ENCODE results near the gene HNRNPC.
"Not testable (repeated sequence)": the region's sequence is repeated elsewhere in the genome, so short reads cannot be mapped to it uniquely, and the experiment has no call there.

The HNRNPC gene

GRCh38 chr14:21269252-21270046 is at the start of gene HNRNPC:
HNRNPC (minus strand) TSS chr14:21269442; CDS start chr14:21234193, 35,249 bp downstream.
- peak within 1 kb of the TSS; percentile 99 for H3K27ac ChIP-seq (ENCODE audit: low read length)

GRCh38 chr14:21317398-21317797 is 48.2 kb upstream of the HNRNPC start:
- Histone ChIP-seq H3K4me3 (ENCODE audit: low read length) (no peak overlapping the region), H3K9me3 (ENCODE audit: insufficient read depth, low read depth, low read length) (no peaks in the 10 kb centered on the region), H3K36me3 (ENCODE audit: insufficient read depth, low read depth, low read length) (no peaks in the 10 kb centered on the region), H3K4me1 (ENCODE audit: insufficient read depth, low read length) (peaks cover 7% of the 10 kb centered on the region; the same call in 1 of the 2 replicates), H3K27ac (ENCODE audit: low read length) (no peak overlapping the region), H3K9ac (ENCODE audit: low read depth, low read length) (no peak overlapping the region), H3K27me3 (ENCODE audit: insufficient read depth, low read length) (no peaks in the 10 kb centered on the region)

More at GRCh38 chr14:21269252-21270046, at the start of gene HNRNPC:
- H3K4me3 ChIP-seq (ENCODE audit: low read length): peak within 1 kb of the TSS; percentile 99
- H3K27me3 ChIP-seq (ENCODE audit: insufficient read depth, low read length): no peaks in the 10 kb centered on the region
- H3K4me1 ChIP-seq (ENCODE audit: insufficient read depth, low read length): peaks cover 14% of the 10 kb centered on the region; the same call in 1 of the 2 replicates
- no peaks in the 10 kb centered on the region for H3K9me3 ChIP-seq (ENCODE audit: insufficient read depth, low read depth, low read length)
- H3K9ac ChIP-seq (ENCODE audit: low read depth, low read length): peak within 1 kb of the TSS; percentile 100
- peaks cover 47% of the 10 kb centered on the region for H3K36me3 ChIP-seq (ENCODE audit: insufficient read depth, low read depth, low read length)

GRCh38 chr14:21313512-21313911 is 44.3 kb upstream of the HNRNPC start:
- Histone ChIP-seq H3K27ac (ENCODE audit: low read length) (no peak overlapping the region), H3K27me3 (ENCODE audit: insufficient read depth, low read length) (no peaks in the 10 kb centered on the region), H3K9me3 (ENCODE audit: insufficient read depth, low read depth, low read length) (no peaks in the 10 kb centered on the region), H3K9ac (ENCODE audit: low read depth, low read length) (no peak overlapping the region), H3K4me1 (ENCODE audit: insufficient read depth, low read length) (peaks cover 5% of the 10 kb centered on the region; the same call in 1 of the 2 replicates), H3K4me3 (ENCODE audit: low read length) (no peak overlapping the region), H3K36me3 (ENCODE audit: insufficient read depth, low read depth, low read length) (no peaks in the 10 kb centered on the region)

GRCh38 chr14:21311614-21312013 is 42.4 kb upstream of the HNRNPC start:
- Histone ChIP-seq H3K4me1 (ENCODE audit: insufficient read depth, low read length) (peaks cover 12% of the 10 kb centered on the region; the same call in 1 of the 2 replicates), H3K9ac (ENCODE audit: low read depth, low read length) (no peak overlapping the region), H3K27ac (ENCODE audit: low read length) (no peak overlapping the region), H3K36me3 (ENCODE audit: insufficient read depth, low read depth, low read length) (no peaks in the 10 kb centered on the region), H3K4me3 (ENCODE audit: low read length) (no peak overlapping the region), H3K27me3 (ENCODE audit: insufficient read depth, low read length) (no peaks in the 10 kb centered on the region), H3K9me3 (ENCODE audit: insufficient read depth, low read depth, low read length) (no peaks in the 10 kb centered on the region)

GRCh38 chr14:21309956-21310355 is 40.7 kb upstream of the HNRNPC start:
- Histone ChIP-seq H3K4me3 (ENCODE audit: low read length) (no peak overlapping the region), H3K36me3 (ENCODE audit: insufficient read depth, low read depth, low read length) (no peaks in the 10 kb centered on the region), H3K27me3 (ENCODE audit: insufficient read depth, low read length) (no peaks in the 10 kb centered on the region), H3K9me3 (ENCODE audit: insufficient read depth, low read depth, low read length) (no peaks in the 10 kb centered on the region), H3K9ac (ENCODE audit: low read depth, low read length) (no peak overlapping the region), H3K4me1 (ENCODE audit: insufficient read depth, low read length) (peaks cover 12% of the 10 kb centered on the region; the same call in 1 of the 2 replicates), H3K27ac (ENCODE audit: low read length) (no peak overlapping the region)

GRCh38 chr14:21309238-21309636 is 40.0 kb upstream of the HNRNPC start:
- Histone ChIP-seq H3K27me3 (ENCODE audit: insufficient read depth, low read length) (no peaks in the 10 kb centered on the region), H3K36me3 (ENCODE audit: insufficient read depth, low read depth, low read length) (no peaks in the 10 kb centered on the region), H3K9ac (ENCODE audit: low read depth, low read length) (peak overlapping the region; percentile 91), H3K4me3 (ENCODE audit: low read length) (peak overlapping the region; percentile 60; the same call in 1 of the 2 replicates), H3K27ac (ENCODE audit: low read length) (peak overlapping the region; percentile 98), H3K9me3 (ENCODE audit: insufficient read depth, low read depth, low read length) (no peaks in the 10 kb centered on the region), H3K4me1 (ENCODE audit: insufficient read depth, low read length) (peaks cover 12% of the 10 kb centered on the region; the same call in 1 of the 2 replicates)

- H3K9ac ChIP-seq (ENCODE audit: low read depth, low read length): peak overlapping the region; percentile 93
- H3K27ac ChIP-seq (ENCODE audit: low read length): peak overlapping the region; percentile 98
- H3K36me3 ChIP-seq (ENCODE audit: insufficient read depth, low read depth, low read length): no peaks in the 10 kb centered on the region
- H3K4me1 ChIP-seq (ENCODE audit: insufficient read depth, low read length): peaks cover 12% of the 10 kb centered on the region; the same call in 1 of the 2 replicates
- H3K9me3 ChIP-seq (ENCODE audit: insufficient read depth, low read depth, low read length): no peaks in the 10 kb centered on the region
- peak overlapping the region; percentile 75 for H3K4me3 ChIP-seq (ENCODE audit: low read length)
- no peaks in the 10 kb centered on the region for H3K27me3 ChIP-seq (ENCODE audit: insufficient read depth, low read length)
Measured at GRCh38 chr14:21308479-21309237, 39.4 kb upstream of the HNRNPC start.

GRCh38 chr14:21308132-21308478 is 38.9 kb upstream of the HNRNPC start:
- no peaks in the 10 kb centered on the region for H3K9me3 ChIP-seq (ENCODE audit: insufficient read depth, low read depth, low read length)
- H3K4me3 ChIP-seq (ENCODE audit: low read length): peak overlapping the region; percentile 75
- H3K27me3 ChIP-seq (ENCODE audit: insufficient read depth, low read length): no peaks in the 10 kb centered on the region
- H3K9ac ChIP-seq (ENCODE audit: low read depth, low read length): peak overlapping the region; percentile 93
- peaks cover 12% of the 10 kb centered on the region; the same call in 1 of the 2 replicates for H3K4me1 ChIP-seq (ENCODE audit: insufficient read depth, low read length)
- no peaks in the 10 kb centered on the region for H3K36me3 ChIP-seq (ENCODE audit: insufficient read depth, low read depth, low read length)
- peak overlapping the region; percentile 97 for H3K27ac ChIP-seq (ENCODE audit: low read length)

GRCh38 chr14:21307637-21308036 is 38.4 kb upstream of the HNRNPC start:
- Histone ChIP-seq H3K9me3 (ENCODE audit: insufficient read depth, low read depth, low read length) (no peaks in the 10 kb centered on the region), H3K27me3 (ENCODE audit: insufficient read depth, low read length) (no peaks in the 10 kb centered on the region), H3K4me1 (ENCODE audit: insufficient read depth, low read length) (peaks cover 12% of the 10 kb centered on the region; the same call in 1 of the 2 replicates), H3K4me3 (ENCODE audit: low read length) (peak overlapping the region; percentile 75; the same call in 1 of the 2 replicates), H3K36me3 (ENCODE audit: insufficient read depth, low read depth, low read length) (no peaks in the 10 kb centered on the region), H3K9ac (ENCODE audit: low read depth, low read length) (peak overlapping the region; percentile 93; the same call in 1 of the 2 replicates), H3K27ac (ENCODE audit: low read length) (peak overlapping the region; percentile 97)

- not testable (repeated sequence) for H3K9me3 ChIP-seq (ENCODE audit: insufficient read depth, low read depth, low read length); H3K4me3 ChIP-seq (ENCODE audit: low read length); H3K4me1 ChIP-seq (ENCODE audit: insufficient read depth, low read length); H3K27ac ChIP-seq (ENCODE audit: low read length); H3K9ac ChIP-seq (ENCODE audit: low read depth, low read length); H3K36me3 ChIP-seq (ENCODE audit: insufficient read depth, low read depth, low read length)
- H3K27me3 ChIP-seq (ENCODE audit: insufficient read depth, low read length): peaks cover 11% of the 10 kb centered on the region
Measured at GRCh38 chr14:21302836-21303140, 33.5 kb upstream of the HNRNPC start.

GRCh38 chr14:21302013-21302835 is 33.0 kb upstream of the HNRNPC start:
- H3K4me1 ChIP-seq (ENCODE audit: insufficient read depth, low read length): no peaks in the 10 kb centered on the region; the same call in 1 of the 2 replicates
- no peaks in the 10 kb centered on the region for H3K36me3 ChIP-seq (ENCODE audit: insufficient read depth, low read depth, low read length)
- H3K27ac ChIP-seq (ENCODE audit: low read length): no peak overlapping the region
- peaks cover 11% of the 10 kb centered on the region for H3K27me3 ChIP-seq (ENCODE audit: insufficient read depth, low read length)
- no peaks in the 10 kb centered on the region for H3K9me3 ChIP-seq (ENCODE audit: insufficient read depth, low read depth, low read length)
- H3K4me3 ChIP-seq (ENCODE audit: low read length): no peak overlapping the region
- no peak overlapping the region for H3K9ac ChIP-seq (ENCODE audit: low read depth, low read length)

Data from iPS-20b (cell line).